ENCODE measurements around the gene PRRT1B.

The PRRT1B gene

GRCh38 chr9:131577005-131578000 is 32.0 kb downstream of the PRRT1B start:
- no peak overlapping the region for H3K4me3 ChIP-seq (ENCODE audit: low read depth, low read length)
- no peak for DNase-seq (ENCODE audit: low read depth)

- DNase-seq (ENCODE audit: low read depth): no peak
- H3K4me3 ChIP-seq (ENCODE audit: low read depth, low read length): no peak overlapping the region
These were observed 32.7 kb downstream of the PRRT1B start for GRCh38 chr9:131578021-131578420.

DNA sequence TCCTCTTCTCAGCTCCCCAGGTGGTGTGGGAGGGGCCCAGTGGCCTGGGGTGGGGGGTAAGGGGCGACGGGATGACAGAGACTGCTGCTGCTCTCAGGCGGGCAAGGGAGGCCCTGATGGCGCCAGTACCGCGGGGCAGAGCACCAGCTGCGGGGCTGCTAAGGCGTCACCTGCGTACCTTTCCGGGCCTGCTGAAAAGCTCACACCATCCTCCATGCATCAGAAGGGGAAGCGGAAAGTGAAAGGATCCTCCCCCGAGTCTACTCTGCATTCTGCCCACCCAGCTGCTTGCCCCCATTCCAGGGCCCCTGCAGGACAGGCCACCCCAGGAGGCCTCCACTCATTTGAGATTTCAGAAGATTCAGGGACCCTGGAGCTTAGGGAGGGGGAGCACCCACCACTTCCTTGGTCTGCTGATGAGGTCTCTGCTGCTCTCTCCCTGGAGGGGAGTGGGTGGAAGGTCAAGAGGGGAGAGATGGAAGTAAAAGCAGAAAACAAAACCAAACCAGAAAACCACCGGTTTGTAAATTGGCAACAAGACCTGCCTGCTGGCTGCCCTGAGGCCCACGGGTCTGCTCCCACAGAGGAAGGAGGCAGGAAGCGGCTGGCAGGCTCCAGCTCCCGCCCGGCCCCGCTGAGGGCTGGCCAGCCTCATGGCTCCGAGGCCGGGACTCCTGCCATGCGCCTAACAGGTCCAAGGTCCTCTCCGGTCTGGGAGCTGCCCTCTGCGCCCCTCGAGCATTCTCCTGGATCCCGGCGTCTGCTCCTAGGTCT is 33.6 kb downstream of the PRRT1B start:
- DNase-seq (ENCODE audit: low read depth): no peak
- no peak overlapping the region for H3K4me3 ChIP-seq (ENCODE audit: low read depth, low read length)

DNA sequence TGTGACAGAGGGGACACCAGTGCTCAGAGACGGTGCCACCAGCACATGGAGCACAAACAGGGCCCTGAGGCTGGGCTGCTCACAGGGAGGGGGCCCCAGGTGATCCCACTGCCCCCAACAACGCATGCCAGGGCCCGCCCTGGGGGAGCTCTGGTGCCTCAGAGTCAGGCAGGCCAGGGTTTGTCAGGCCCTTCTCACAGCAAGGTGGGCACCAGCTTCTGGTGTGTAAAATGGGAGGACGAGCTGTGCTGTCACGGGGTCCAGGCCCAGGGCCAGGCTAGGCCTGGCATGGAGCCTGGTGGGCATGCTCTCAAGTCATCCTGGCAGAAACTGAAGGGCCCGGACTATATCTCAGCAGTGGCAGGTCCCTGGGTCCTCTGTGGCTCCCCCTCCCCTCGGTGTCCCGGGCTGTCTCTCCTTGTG is 34.5 kb downstream of the PRRT1B start:
- H3K4me3 ChIP-seq (ENCODE audit: low read depth, low read length): no peak overlapping the region
- no peak for DNase-seq (ENCODE audit: low read depth)

GRCh38 chr9:131580358-131580757 is 35.0 kb downstream of the PRRT1B start:
- DNase-seq (ENCODE audit: low read depth): no peak
- no peak overlapping the region for H3K4me3 ChIP-seq (ENCODE audit: low read depth, low read length)

DNA sequence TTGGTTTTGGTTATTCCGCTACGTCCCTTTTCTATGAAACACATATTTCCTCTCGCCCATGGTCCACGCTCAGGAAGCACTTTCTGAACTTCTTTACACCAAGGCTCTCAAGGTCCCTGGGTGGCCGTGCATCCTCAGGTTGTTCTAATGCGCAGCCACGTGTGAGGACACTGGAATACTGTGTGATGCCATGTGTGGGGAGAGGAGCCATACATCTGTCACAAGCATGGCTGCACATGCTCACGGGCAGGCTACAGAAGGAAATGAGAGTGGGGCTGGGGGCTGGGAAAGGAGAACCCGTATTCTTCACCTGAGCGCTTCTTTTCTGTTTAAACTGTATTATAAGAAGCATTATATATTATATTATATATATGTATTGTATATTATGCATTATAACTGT is 36.7 kb downstream of the PRRT1B start:
- no peak for DNase-seq (ENCODE audit: low read depth)
- H3K4me3 ChIP-seq (ENCODE audit: low read depth, low read length): no peak overlapping the region

DNA sequence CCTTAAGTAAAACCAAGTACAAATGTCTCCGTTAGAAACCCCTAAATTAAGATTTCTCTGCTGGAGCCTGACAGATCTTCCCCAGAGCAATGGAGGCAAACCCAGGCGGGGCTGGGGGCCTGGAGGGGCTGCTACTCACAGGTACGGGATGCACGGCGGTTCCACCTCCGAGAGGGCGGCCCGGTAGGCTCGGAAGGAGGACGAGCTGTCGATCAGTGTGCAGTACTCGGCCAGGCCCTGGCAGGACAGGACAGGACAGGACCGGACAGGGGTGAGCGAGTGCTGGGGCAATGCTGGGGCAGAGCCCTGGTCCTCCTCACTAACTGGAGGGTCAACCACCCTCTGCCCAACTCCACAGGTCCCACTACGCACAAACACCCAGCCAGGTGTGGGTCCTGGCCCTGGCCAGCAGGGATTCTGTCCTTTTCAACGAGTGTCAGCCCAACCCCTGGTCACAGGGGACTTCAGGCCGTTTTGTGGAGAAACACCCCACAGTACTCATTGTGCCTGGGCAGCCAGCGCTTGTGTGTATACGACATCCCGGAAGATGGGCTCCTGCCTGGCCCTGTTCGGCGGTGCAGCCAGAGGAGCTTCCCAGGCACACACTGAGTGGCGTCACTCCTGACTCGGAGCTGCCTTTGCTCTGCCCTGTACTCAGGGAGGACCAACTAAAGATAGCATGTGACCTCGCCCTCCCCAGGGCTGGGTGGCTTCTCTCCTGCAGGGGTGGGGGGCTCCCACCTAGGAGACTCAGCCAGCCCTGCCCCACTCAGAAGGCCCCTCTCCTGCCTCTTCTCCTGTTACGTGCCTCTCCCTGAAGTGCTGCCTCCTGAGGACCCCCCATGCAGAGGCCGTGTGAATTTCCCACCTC is 37.4 kb downstream of the PRRT1B start:
- no peak overlapping the region for H3K4me3 ChIP-seq (ENCODE audit: low read depth, low read length)
- no peak for DNase-seq (ENCODE audit: low read depth)

DNA sequence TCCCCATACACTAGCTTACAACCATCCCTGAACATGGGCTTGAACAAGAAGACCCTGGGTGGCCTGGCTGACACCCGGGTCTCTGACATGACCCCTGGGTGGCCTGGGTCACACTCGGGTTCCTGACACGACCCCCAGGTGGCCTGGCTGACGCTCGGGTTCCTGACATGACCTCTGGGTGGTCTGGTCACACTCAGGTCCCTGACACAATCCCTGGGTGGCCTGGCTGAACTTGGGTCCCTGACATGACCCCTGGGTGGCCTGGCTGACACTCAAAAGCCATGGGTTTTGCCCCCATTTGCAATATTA is 38.0 kb downstream of the PRRT1B start:
- no peak overlapping the region for H3K4me3 ChIP-seq (ENCODE audit: low read depth, low read length)
- DNase-seq (ENCODE audit: low read depth): no peak

- no peak overlapping the region for H3K4me3 ChIP-seq (ENCODE audit: low read depth, low read length)
These were observed 38.7 kb downstream of the PRRT1B start for GRCh38 chr9:131583836-131584555.

DNA sequence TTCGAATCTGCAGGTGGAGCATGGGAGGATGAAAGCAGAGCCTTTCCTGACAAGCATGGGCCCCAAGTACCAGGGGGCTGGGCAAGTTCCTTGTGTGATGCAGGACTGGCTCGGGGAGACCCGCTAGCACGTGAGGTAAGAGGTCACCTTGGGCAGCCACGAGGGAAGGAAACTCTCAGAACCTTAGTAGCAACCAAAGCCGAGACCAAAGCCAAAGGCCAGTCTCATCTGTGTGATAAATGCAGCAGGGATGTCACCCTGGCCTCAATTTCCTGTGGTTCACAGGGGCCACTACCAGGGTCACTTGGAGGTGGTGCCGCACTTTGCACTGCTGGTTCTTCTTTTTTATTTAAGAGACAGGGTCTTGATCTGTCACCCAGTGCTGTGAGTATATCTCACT is 39.5 kb downstream of the PRRT1B start:
- no peak overlapping the region for H3K4me3 ChIP-seq (ENCODE audit: low read depth, low read length)
- no peak for DNase-seq (ENCODE audit: low read depth)

More at GRCh38 chr9:131583836-131584555, 38.7 kb downstream of the PRRT1B start:
- no peak for DNase-seq (ENCODE audit: low read depth)

DNA sequence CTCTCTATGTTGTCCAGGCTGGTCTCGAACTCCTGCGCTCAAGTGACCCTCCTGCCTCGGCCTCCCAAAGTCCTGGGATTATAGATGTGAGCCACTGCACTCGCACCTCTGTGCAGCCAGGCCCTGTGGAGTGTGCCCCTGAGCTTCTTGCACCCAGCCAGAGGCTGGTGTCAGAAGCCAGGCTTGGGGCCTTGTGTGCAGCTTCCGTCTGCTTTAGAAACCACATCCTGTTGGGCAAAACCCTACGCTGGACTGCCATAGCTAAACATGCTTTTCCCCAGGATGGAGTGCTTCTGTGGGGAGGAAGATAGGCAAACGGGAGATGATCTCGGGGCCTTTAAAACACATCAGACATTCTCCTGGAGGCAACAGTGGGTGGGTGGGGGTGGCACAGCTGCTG is 40.1 kb downstream of the PRRT1B start:
- DNase-seq (ENCODE audit: low read depth): no peak
- H3K4me3 ChIP-seq (ENCODE audit: low read depth, low read length): no peak overlapping the region

DNA sequence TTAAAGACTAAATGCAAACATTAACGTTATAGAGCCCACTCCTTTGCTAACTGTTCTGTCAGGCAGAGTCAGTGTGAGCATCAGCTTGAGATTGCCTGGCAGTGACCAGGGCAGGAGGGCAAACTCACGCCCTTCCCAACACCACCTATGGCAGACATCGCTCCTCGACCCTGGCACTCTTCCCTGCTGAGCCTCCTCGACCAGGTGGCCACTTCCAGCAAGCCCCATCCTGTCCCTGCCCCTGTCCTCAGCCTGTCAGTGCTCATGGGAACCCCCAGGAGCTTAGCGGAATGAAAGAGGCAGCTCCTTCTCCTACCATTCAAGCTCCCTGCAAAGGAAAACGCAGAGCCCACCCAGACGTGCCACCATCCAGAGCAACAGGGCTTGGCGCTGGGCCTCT is 42.0 kb downstream of the PRRT1B start:
- H3K4me3 ChIP-seq (ENCODE audit: low read depth, low read length): no peak overlapping the region
- DNase-seq (ENCODE audit: low read depth): no peak

- no peak overlapping the region for H3K4me3 ChIP-seq (ENCODE audit: low read depth, low read length)
- DNase-seq (ENCODE audit: low read depth): no peak
These were observed 42.6 kb downstream of the PRRT1B start for GRCh38 chr9:131587906-131588305.

DNA sequence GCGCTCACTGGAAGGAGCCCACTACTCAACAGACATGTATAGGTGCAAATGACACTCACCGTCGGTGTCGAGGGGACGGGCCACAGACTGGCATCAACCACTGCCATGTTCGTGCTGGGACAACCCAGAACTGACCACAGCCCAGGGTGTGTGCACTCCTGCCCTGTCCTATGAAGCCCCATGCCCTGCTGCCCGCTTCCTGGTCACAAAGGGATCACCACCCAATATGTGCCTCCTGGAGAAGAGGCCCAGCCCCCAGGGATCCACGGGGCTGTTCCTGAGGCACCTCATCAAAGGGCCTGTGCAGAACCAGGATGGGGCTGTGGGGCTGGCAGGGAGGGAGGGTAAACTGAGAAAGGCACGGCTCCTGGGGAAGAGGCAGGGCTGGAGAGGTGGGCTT is 43.1 kb downstream of the PRRT1B start:
- H3K4me3 ChIP-seq (ENCODE audit: low read depth, low read length): no peak overlapping the region
- DNase-seq (ENCODE audit: low read depth): no peak

DNA sequence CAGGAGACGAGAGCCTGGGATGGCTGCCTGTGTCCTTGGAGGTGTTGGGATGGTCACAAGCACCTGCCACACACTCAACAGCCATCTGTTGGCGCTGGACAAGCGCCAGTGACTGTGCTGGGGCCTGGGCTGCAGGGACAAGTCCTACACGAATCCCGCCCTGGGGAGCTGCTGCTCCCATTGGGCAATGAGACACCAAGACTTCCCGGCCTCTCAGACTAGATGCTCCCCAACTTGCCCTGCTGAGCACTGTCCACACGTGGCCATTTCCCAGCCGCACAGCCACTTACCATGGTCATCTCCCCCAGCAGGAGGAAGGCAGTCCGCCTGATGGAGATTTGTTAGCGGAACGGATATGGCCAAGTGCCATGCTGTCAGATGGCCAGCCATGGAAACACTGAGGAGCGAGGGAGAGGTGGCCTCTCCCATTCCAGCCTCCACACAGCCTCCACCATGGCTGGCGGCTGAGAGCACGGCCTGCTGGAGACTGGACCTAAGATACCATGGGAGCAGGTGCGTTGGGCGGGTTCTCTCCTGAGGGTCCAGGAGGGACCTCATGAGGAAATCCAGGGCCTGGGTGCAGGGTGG is 43.9 kb downstream of the PRRT1B start:
- DNase-seq (ENCODE audit: low read depth): no peak
- no peak overlapping the region for H3K4me3 ChIP-seq (ENCODE audit: low read depth, low read length)

GRCh38 chr9:131589993-131590392 is 44.7 kb downstream of the PRRT1B start:
- H3K4me3 ChIP-seq (ENCODE audit: low read depth, low read length): no peak overlapping the region
- DNase-seq (ENCODE audit: low read depth): no peak

DNA sequence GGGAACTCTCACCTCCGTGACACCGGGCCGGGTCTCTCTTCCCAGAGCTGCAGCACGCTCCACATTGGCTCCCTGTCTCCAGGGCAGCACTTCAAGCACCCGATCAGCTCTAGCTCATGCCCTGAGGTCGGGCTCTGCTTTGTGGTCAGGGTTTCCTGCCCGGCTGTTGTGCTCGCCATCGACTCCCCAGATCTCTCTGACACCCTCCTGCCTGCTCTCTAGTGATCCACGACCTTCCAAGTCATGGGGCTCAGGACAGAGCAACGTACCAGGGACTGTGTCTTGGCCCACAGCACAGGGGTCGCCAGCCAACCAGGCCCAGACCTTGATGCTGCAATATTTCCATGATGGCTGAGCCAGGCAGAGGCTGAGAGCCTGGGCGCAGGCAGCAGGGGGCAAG is 45.1 kb downstream of the PRRT1B start:
- H3K4me3 ChIP-seq (ENCODE audit: low read depth, low read length): no peak overlapping the region
- DNase-seq (ENCODE audit: low read depth): no peak

DNA sequence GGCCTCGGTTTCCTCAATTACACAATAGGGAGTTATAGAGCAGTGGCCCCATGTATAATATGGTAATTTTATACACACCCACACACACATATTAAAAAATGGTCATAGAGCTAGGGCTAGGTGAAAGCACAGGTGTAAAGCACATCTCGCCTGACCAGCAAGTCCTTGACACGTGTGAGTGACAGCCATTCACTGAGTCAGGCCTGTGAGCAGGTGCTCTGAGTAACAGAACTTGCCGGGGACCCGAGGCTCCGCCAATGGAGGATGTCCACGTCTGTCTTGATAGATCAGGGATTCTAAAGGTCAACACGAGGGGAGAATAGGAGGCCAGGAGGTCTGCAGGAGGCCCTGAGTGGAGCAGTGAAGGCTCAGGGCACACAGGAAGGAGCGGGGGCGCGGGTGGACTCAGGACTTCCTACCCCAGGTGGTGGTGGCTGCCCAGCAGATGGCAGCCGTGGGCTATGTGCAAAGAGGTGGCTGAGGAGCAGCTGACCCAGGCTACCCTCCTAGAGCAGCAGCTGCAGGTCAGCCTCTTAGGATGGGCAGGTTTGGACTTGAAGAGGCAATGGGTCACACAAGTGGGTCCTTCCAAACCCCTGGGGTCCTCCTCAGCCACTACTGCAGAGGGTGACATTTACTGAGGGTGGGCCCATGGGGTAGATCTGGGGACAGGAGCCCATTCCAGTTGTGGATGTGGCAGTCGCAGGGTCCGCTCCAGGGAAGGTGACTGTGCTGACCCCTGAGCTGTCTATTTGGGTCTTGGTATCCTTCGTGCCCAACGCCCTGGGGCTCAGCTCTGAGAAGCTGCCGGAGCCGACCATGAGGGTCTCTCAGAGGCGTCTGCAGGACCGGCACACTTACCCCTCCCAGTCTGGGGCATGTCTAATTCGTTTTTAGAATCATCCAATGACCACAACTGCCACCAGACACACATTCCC is 45.9 kb downstream of the PRRT1B start:
- H3K4me3 ChIP-seq (ENCODE audit: low read depth, low read length): no peak overlapping the region

More for the DNA sequence above, 45.9 kb downstream of the PRRT1B start:
- peak; percentile 29 for DNase-seq (ENCODE audit: low read depth)

Data from skeletal muscle cell (primary cell).